Activated T-cell treated with anti-CD3 and anti-CD28 coated beads for 48 hours (primary cell): ENCODE measurements around the gene EVX2.

Experiments used
- DNase-seq: peaks from one replicate; pipeline ENCODE4 v3.0.0-alpha.2; 2020; ENCODE audit warnings: low read depth

EVX2 gene

GRCh38 chr2:176096243-176096985 lies 12.7 kb upstream of the EVX2 start:
- no peak for DNase-seq

- DNase-seq = no peak
Measured at GRCh38 chr2:176095421-176095820, 11.7 kb upstream of the EVX2 start.

- no peak for DNase-seq
Measured at GRCh38 chr2:176094349-176094748, 10.6 kb upstream of the EVX2 start.

GRCh38 chr2:176093898-176094249 lies 10.1 kb upstream of the EVX2 start:
- DNase-seq = no peak

GRCh38 chr2:176093145-176093897 lies 9.6 kb upstream of the EVX2 start:
- no peak for DNase-seq

GRCh38 chr2:176092270-176093144 lies 8.7 kb upstream of the EVX2 start, which contains the start of gene HOXD13:
HOXD13 (plus strand) TSS chr2:176092721; CDS start chr2:176092891, 170 bp downstream.
- DNase-seq = no peak

GRCh38 chr2:176091329-176092258 lies 7.8 kb upstream of the EVX2 start:
- DNase-seq = no peak

- DNase-seq = no peak
Measured at GRCh38 chr2:176090862-176091261, 7.1 kb upstream of the EVX2 start.

- DNase-seq = no peak
Measured at GRCh38 chr2:176089843-176090395, 6.2 kb upstream of the EVX2 start.

- no peak for DNase-seq
Measured at GRCh38 chr2:176088937-176089842, 5.4 kb upstream of the EVX2 start.

- no peak for DNase-seq
Measured at GRCh38 chr2:176088048-176088936, 4.5 kb upstream of the EVX2 start.

GRCh38 chr2:176087330-176088047 lies 3.7 kb upstream of the EVX2 start:
- DNase-seq = no peak

- DNase-seq = no peak
Measured at GRCh38 chr2:176085861-176086771, 2.4 kb upstream of the EVX2 start.

- DNase-seq = no peak
Measured at GRCh38 chr2:176085120-176085788, 1.5 kb upstream of the EVX2 start.

- no peak for DNase-seq
Measured at GRCh38 chr2:176084611-176085119, 903 bp upstream of the EVX2 start.
